Measurements from ENCODE around the gene CPXM2. TPM values are rescaled to one million over a fixed set of nuclear protein-coding genes. Genes with fewer than 3 reads are reported as not detected.

Gene CPXM2
- total and polyA plus RNA-seq, 9 of the 15 experiments (the other 6 are each of a cell fraction or from before 2014, with no cell fraction given): not detected

- FAIRE-seq (no peak), ATAC-seq (no peak), DNase-seq (ENCODE audit: extremely low read depth in 1 of 4, low spot score in 3 of 4) (no peak)
- no peak overlapping the region for H2AFZ ChIP-seq (ENCODE audit: low read depth, low read length)
- ChIA-PET POLR2A (no interaction called here), CTCF (ENCODE audit: low intra/inter-chr PET ratio) (no interaction called here)
- no peaks in the 10 kb centered on the region for H3K9me3 ChIP-seq (replicated peaks; ENCODE audit: control insufficient read depth, insufficient read depth, low read depth, low read length)
- BruUV-seq (replicated peaks): no TSS peak
- intact Hi-C loops (cut with micrococcal nuclease): no loop called here
- no peaks in the 10 kb centered on the region; a peak in 1 of 5 replicates for H3K4me1 ChIP-seq (replicated peaks in 1 of 2; ENCODE audit: control insufficient read depth in 2 of 2, insufficient read depth in 2 of 2, low read length in 2 of 2)
- H3K9me1 ChIP-seq (ENCODE audit: control insufficient read depth, insufficient read depth, low read length): no peaks in the 10 kb centered on the region
- H3K79me2 ChIP-seq (ENCODE audit: control insufficient read depth, insufficient read depth, low read length): no peaks in the 10 kb centered on the region
- 0% methylated on average over 4 of the region's 6 CpGs for WGBS (ENCODE audit: insufficient coverage, low coverage, missing lambda C conversion rate)
- no peak overlapping the region for H3K4me2 ChIP-seq (ENCODE audit: insufficient read depth, low read length)
- no peaks in the 10 kb centered on the region for H3K36me3 ChIP-seq (ENCODE audit: control insufficient read depth, insufficient read depth, low read length)
- no peaks in the 10 kb centered on the region for H4K20me1 ChIP-seq (replicated peaks; ENCODE audit: control insufficient read depth, insufficient read depth, low read length)
- in situ Hi-C loops (cut with MboI): no loop called here
- H3K27ac ChIP-seq (ENCODE audit: extremely low read depth, low read depth, low read length): no peak overlapping the region
- H3K27me3 ChIP-seq (ENCODE audit: control insufficient read depth in 2 of 2, insufficient read depth in 2 of 2, low read length in 2 of 2): no peaks in the 10 kb centered on the region
- no peak overlapping the region for H3K9ac ChIP-seq (ENCODE audit: insufficient read depth in 1 of 2, low read depth in 2 of 2, low read length in 2 of 2)
- no peak overlapping the region for H3K4me3 ChIP-seq
- TF ChIP-seq ZNF280B (CRISPR knock-in tag; IDR thresholded peaks at IDR 0.05): no peak
- no peak for TF ChIP-seq ZNF232 (CRISPR knock-in tag; IDR thresholded peaks at IDR 0.05)
- TF ChIP-seq HNRNPUL1 (IDR thresholded peaks at IDR 0.05; ENCODE audit: low read length): no peak
- no peak for TF ChIP-seq HMG20B (CRISPR knock-in tag; IDR thresholded peaks at IDR 0.05)
- TF ChIP-seq PHB2 (IDR thresholded peaks at IDR 0.05; ENCODE audit: low read depth): no peak
- no peak for TF ChIP-seq CBX2 (IDR thresholded peaks at IDR 0.05; ENCODE audit: insufficient read depth, low read length, poor library complexity, severe bottlenecking)
- no peak for TF ChIP-seq E2F6 (IDR thresholded peaks at IDR 0.05; ENCODE audit: borderline replicate concordance in 1 of 2, extremely low read depth in 1 of 2, insufficient read depth in 1 of 2, insufficient read length in 1 of 2, low read depth in 1 of 2, low read length in 1 of 2, poor library complexity in 1 of 2, severe bottlenecking in 1 of 2)
- no peak for TF ChIP-seq ZNF639 (CRISPR knock-in tag; conservative IDR thresholded peaks at IDR 0.05 in 1 of 2, IDR thresholded peaks at IDR 0.05 in 1 of 2)
- no peak for TF ChIP-seq CBFB (CRISPR knock-in tag; IDR thresholded peaks at IDR 0.05)
- no peak for TF ChIP-seq MBD1 (CRISPR knock-in tag; IDR thresholded peaks at IDR 0.05)
- TF ChIP-seq NEUROD1 (IDR thresholded peaks at IDR 0.05; ENCODE audit: borderline replicate concordance, low read depth, low read length, partially characterized antibody): no peak
- no peak for TF ChIP-seq DIDO1 (tag; IDR thresholded peaks at IDR 0.05; ENCODE audit: low read depth)
- TF ChIP-seq KLF13 (tag; IDR thresholded peaks at IDR 0.05; ENCODE audit: borderline replicate concordance, low read depth): no peak
- TF ChIP-seq TSC22D4 (tag; IDR thresholded peaks at IDR 0.05): no peak
- no peak for TF ChIP-seq MEIS2 (IDR thresholded peaks at IDR 0.05; ENCODE audit: partially characterized antibody)
Observed at GRCh38 chr10:123703195-123703790, 188.3 kb downstream of the CPXM2 start.

Measured in K562 (cell line).